Lower leg skin (tissue), 4 donors: ENCODE data around the gene PAQR4. TPM values are rescaled to one million over a fixed set of nuclear protein-coding genes. Genes with fewer than 3 reads are reported as not detected.
A peak's percentile ranks its signal among the peaks of the same experiment; 100 is the strongest.

ENCODE experiments used
- DNase-seq, 2 donors: peaks; one replicate each; pipeline ENCODE4 v3.0.0-alpha.2; 2019; ENCODE audit warnings: low spot score in 2 of 2
- H3K4me3 ChIP-seq: fragments of 200-600 bp; sonication (generic); 2 replicates; pipeline ENCODE4 v1.5.1; 2017; ENCODE audit warnings: mild to moderate bottlenecking, low read depth; ENCODE audit not compliant: poor library complexity, severe bottlenecking
- CTCF ChIP-seq, 3 donors: fragments of 450-650 bp; IDR thresholded peaks; one replicate each; pipeline ENCODE4 v1.5.1; 2016; ENCODE audit warnings: antibody characterized with exemption in 3 of 3, mild to moderate bottlenecking in 3 of 3, moderate library complexity in 2 of 3
- POLR2A ChIP-seq, 2 donors: fragments of 450-650 bp; IDR thresholded peaks; one replicate each; pipeline ENCODE4 v1.6.1; 2016 to 2017; ENCODE audit warnings: antibody characterized with exemption in 2 of 2, mild to moderate bottlenecking in 1 of 2, moderate library complexity in 1 of 2
- WGBS, 2 donors: methylation state at CpG; one replicate each; pipeline ENCODE4 v1.1.5; 2018; 5-methylcytosine and 5-hydroxymethylcytosine counted together
- intact Hi-C: fragments of 100-400 bp; cut with DNase I; formaldehyde crosslinking; loops from one replicate; pipeline ENCODE4 v1.15.0; 2023; ENCODE audit warnings: low total_unique reads
- total RNA-seq, 4 donors: library from RNA; depleted of rRNA; stranded (reverse); fragments of >200 nt; gene quantifications; one replicate each; pipeline ENCODE4 v1.1.0, GENCODE V29; 2016

Gene PAQR4
- total RNA-seq, 4 donors from 2014 or later = 6.2 to 17.9 (median 10.6) TPM

DNA sequence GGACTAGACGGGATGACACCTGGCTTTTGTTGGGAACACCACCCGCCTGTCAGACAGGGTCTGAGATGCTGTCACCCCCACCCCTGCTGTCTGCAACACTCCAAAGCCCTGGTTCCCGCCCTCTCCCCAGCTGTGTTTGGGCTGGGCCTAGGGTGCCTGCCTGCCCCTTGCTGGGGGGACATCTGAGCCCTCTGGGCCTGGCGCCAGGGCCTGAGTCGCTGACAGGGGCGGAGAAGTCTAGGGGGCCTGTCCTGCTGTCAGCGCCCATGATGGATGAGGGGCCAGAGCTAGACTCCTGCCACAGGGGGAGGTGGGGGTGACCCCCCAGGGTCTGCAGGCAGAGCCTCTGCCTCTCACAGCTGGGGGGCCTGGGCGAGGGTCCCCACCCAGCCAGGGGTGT, 18.7 kb downstream of the PAQR4 start:
- no peak for DNase-seq
- WGBS, 2 donors = 35 to 67% methylated on average over 2 to 4 of the region's 8 CpGs
- intact Hi-C loops = no loop called here
- no peak overlapping the region for H3K4me3 ChIP-seq
- no peak for TF ChIP-seq POLR2A (IDR thresholded peaks at IDR 0.05)
- TF ChIP-seq CTCF (IDR thresholded peaks at IDR 0.05) = no peak

GRCh38 chr16:2988590-2989099, 19.5 kb downstream of the PAQR4 start:
- no peak overlapping the region for H3K4me3 ChIP-seq
- intact Hi-C loops = no loop called here
- no peak for DNase-seq
- WGBS, 2 donors = 46 to 65% methylated on average over 6 to 8 of the region's 8 CpGs
- TF ChIP-seq CTCF (IDR thresholded peaks at IDR 0.05) = no peak
- no peak for TF ChIP-seq POLR2A (IDR thresholded peaks at IDR 0.05)

DNA sequence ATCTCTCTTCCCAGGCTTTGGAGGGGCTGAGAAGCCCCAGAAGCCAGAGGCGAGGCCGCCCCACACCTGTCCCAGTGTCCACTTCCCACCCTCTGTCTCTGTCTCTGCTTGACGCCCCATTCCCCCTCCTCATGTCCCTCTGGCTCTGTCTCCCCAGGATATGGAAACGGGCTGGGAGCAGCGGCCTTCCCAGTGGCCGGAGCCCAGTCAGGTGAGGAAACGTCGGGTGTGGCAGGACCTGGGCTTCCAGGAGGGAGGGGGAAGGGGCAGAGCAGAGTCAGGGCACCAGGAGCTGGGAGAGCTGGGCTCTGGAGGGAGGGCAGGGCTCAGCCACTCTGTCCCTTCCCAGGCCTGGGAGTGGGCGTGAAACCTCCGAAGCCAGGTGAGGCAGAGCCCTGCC, 21.7 kb downstream of the PAQR4 start:
- intact Hi-C loops = no loop called here
- no peak overlapping the region for H3K4me3 ChIP-seq
- 38 to 51% methylated on average over 9 to 10 of the region's 10 CpGs for WGBS, 2 donors
- TF ChIP-seq CTCF (IDR thresholded peaks at IDR 0.05) (no peak), POLR2A (IDR thresholded peaks at IDR 0.05) (no peak)
- DNase-seq = no peak

DNA sequence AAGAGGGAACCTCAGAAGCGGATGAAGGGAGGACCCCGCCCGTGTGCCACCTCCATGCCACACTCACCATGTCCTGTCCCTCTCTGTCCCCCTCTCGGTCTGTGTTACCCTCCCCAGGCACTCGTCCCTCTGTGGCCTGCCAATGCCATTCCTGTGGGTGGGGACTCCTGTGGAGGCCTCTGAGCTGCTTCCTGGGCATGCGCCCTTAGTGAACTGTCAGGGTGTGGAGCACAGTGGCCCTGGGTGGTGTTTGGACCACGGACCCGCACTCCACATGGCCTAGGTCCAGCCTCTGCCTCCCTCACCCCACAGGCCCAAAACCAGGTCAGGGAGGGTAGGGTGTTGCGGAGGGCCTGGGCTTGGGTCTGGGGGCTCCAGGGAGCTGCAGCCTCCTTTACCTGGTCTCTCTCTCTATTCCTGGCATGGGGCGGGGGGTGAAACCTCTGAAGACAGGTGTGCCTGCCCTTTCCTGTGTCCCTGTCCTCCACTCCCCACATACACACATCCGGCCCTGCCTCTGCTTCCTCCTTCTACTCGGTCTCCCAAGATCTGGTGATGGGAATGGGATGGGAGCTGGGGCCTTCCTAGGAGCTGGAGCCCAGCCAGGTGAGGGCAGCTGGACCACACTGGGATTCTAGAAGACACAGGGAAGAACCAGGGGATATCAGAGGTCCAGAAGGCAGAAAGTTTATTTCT, 22.6 kb downstream of the PAQR4 start:
- TF ChIP-seq POLR2A (IDR thresholded peaks at IDR 0.05) (no peak), CTCF (IDR thresholded peaks at IDR 0.05) (no peak)
- WGBS, 2 donors = 71 to 77% methylated on average over 10 to 11 of the region's 12 CpGs
- intact Hi-C loops = no loop called here
- no peak for DNase-seq
- no peak overlapping the region for H3K4me3 ChIP-seq

GRCh38 chr16:2992383-2993081, 23.4 kb downstream of the PAQR4 start:
- TF ChIP-seq CTCF (IDR thresholded peaks at IDR 0.05) = no peak
- no peak overlapping the region for H3K4me3 ChIP-seq
- 51 to 55% methylated on average over 8 to 14 of the region's 14 CpGs for WGBS, 2 donors
- intact Hi-C loops = no loop called here
- peak in 1 of 2 donors; percentile 52 for DNase-seq
